ENCODE data around the gene RAP1A. TPM values are rescaled to one million over a fixed set of nuclear protein-coding genes. Genes with fewer than 3 reads are reported as not detected.

The RAP1A gene
- total RNA-seq (2022; extraction: Qiagen RNA extraction): 25.4 to 40.9 TPM (median 29.8 TPM) in 5 replicates

DNA sequence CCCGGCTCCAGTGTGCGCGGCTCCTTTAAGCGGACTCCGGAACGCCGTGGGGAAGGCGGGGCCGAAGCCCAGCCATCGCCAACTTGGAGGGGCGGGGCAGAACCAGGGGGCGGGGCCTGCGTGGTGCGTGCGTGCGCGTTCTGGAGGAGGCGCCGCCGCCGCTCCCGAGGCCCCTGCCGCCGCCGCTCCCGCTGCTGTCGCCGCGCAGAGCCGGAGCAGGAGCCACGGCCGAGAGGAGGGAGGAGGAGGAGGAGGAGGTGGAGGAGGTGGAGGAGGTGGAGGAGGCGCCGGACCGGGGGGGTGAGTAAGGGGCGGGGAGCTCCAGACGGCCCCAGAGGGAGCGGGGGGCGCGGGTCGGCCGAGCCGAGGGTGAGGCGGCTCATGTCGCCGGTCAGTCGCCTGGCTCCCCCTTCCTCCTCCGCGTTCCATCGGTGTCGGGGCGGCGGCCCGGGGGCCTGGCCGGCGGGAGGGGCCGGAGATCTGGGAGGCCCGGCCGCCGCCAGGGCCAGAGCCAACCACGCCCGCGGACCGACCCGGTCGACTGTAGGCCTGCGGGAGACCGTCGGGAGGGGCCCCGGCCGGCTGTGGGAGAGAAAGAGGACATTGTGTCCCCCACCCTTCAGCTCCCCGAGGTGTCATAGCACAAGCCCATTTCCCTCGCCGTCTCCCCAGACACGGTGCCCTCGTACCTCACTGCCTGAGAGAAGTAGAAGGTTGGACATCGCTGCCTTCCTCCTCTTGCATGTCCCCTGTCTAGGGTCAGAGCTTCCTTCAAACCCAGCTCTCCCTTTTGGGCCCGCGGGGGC lies at the start of gene RAP1A:
Gene RAP1A (plus strand): TSS at position 155 of the 806 bp plus-strand sequence. CDS start 71,572 bp downstream, outside the sequence.

DNA sequence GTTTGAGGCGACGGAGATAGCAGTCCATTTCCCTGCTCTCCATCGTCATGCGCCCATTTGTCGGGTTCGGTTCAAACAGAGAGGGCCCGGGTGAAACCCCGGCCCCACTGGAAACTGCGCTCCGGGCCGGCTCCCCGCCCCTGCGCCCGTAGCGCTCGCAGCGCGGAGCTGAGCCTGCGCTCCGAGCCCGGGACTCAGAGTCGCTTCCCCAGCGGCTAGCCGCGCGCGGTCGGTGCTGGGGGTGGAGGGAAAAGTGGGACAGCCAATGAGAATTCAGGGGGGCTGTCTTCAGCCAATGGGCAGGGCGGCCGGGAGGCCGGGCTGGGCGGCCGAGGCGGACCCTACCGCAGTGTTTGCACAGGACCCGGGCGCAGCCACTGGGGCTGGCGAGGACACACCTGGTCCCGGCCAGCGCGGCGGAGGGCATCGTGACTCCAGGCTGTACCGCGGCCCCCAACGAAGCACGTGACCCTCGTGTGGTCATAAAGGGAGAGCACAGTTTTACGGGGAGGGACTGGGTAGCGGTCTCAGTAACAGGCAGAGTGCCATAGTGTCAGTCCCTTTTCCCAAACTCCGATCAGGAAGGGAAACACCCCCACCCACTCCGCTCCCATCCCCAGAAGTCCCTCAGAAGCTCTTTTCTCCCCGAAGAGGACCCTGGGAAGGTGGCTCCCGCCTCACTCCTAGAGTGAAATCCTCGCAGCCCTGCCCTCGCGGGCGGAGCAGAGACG lies 119.8 kb downstream of the RAP1A start, which contains the start of gene INKA2:
Gene INKA2 (minus strand): TSS at position 202 of the 731 bp plus-strand sequence. CDS start 153 bp downstream, at position 49.

DNA sequence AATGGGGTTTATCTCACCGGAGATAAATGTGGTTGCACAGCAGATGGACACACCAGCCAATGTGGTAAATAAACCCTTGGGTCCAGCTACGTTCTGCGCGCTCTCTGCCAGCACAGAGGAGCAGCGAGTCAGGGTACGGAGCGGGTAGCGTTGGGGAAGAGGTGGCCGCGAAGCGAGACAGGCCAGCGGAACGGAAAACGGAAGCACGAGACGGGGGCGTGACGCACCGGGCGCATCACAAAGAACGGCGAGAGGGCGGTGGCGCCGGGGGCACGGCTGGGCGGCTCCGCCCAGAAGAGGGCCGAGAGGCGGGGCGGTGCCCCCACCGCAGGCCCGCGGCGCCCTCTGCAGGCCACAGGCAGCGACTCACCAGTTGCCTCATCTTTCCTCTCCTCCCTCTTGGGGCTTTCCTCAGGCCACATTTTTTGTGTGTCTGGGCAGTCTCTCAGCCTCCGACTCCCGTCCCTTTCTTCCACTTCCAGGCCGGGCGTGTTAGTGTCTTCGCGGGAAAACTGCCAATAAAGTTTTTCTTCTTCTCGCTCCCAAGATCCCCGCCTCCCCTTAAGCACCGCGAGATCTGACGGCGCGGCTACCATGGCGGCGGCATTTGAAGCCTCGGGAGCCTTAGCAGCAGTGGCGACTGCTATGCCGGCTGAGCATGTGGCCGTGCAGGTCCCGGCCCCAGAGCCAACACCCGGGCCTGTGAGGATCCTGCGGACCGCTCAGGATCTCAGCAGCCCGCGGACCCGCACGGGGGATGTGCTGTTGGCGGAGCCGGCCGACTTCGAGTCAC lies 135.9 kb downstream of the RAP1A start, which contains the start of gene DDX20:
Gene DDX20 (plus strand): TSS at position 571 of the 793 bp plus-strand sequence. CDS start 24 bp downstream, at position 595.

Other genes with a start within 250 kb of the RAP1A start
- gene OVGP1, start 192.1 kb upstream of the RAP1A start, total RNA-seq (2022; extraction: Qiagen RNA extraction): 0.68 to 1.1 TPM (median 0.91 TPM) in 5 replicates
- gene WDR77, start 170.5 kb upstream of the RAP1A start, total RNA-seq (2022; extraction: Qiagen RNA extraction): 33.3 to 45.9 TPM (median 40.8 TPM) in 5 replicates
- 233 to 282 TPM (median 248 TPM) in 5 replicates for gene ATP5PB, start 170.3 kb upstream of the RAP1A start, total RNA-seq (2022; extraction: Qiagen RNA extraction)
- gene C1orf162, start 145.8 kb upstream of the RAP1A start, total RNA-seq (2022; extraction: Qiagen RNA extraction): 0.07 to 0.25 TPM (median 0.12 TPM) in 5 replicates
- not detected in 5 replicates for gene ADORA3, start 116.2 kb upstream of the RAP1A start, total RNA-seq (2022; extraction: Qiagen RNA extraction)
- not detected in 5 replicates for gene TMIGD3, start 116.2 kb upstream of the RAP1A start, total RNA-seq (2022; extraction: Qiagen RNA extraction)
- 1.9 to 2.3 TPM (median 2.1 TPM) in 5 replicates for gene INKA2, start 119.6 kb downstream of the RAP1A start, total RNA-seq (2022; extraction: Qiagen RNA extraction)
- gene DDX20, start 136.1 kb downstream of the RAP1A start, total RNA-seq (2022; extraction: Qiagen RNA extraction): 8.9 to 10.5 TPM (median 9.7 TPM) in 5 replicates